NCI-H345 treated with DMSO at 0.1 percent for 48 hours (cell line): ENCODE measurements around the gene SLC9A2.

Experiments used
- DNase-seq: peaks from one replicate; lab custom pipeline; 2025; ENCODE audit not compliant: unreplicated experiment; lab: John Stamatoyannopoulos, UW

SLC9A2 gene

GRCh38 chr2:102724553-102724952 is 105.2 kb downstream of the SLC9A2 start:
- no peak for DNase-seq

- DNase-seq, result no peak
Observed at GRCh38 chr2:102726128-102727087, 107.1 kb downstream of the SLC9A2 start.

GRCh38 chr2:102735416-102736109 is 116.2 kb downstream of the SLC9A2 start:
- DNase-seq, result peak; percentile 11

GRCh38 chr2:102736110-102736409 is 116.7 kb downstream of the SLC9A2 start:
- peak; percentile 28 for DNase-seq

- DNase-seq, result peak; percentile 53
Observed at GRCh38 chr2:102736410-102737409, 117.4 kb downstream of the SLC9A2 start.

GRCh38 chr2:102737431-102737830 is 118.1 kb downstream of the SLC9A2 start:
- no peak for DNase-seq

GRCh38 chr2:102743259-102743658 is 123.9 kb downstream of the SLC9A2 start:
- no peak for DNase-seq

GRCh38 chr2:102748107-102748506 is 128.8 kb downstream of the SLC9A2 start:
- no peak for DNase-seq

GRCh38 chr2:102749938-102750337 is 130.6 kb downstream of the SLC9A2 start:
- no peak for DNase-seq

GRCh38 chr2:102753563-102754159 is 134.3 kb downstream of the SLC9A2 start:
- peak; percentile 33 for DNase-seq

GRCh38 chr2:102754456-102755145 is 135.2 kb downstream of the SLC9A2 start:
- no peak for DNase-seq

GRCh38 chr2:102755284-102755683 is 135.9 kb downstream of the SLC9A2 start:
- no peak for DNase-seq

- no peak for DNase-seq
Observed at GRCh38 chr2:102758439-102758838, 139.1 kb downstream of the SLC9A2 start.
